GM23338 (cell line): ENCODE results near the gene SCGN.

Experiments
- CREB1 ChIP-seq: fragments of 250-450 bp; sonication (Bioruptor Pico); IDR thresholded peaks from 2 replicates; pipeline ENCODE4 v1.5.0; 2020; ENCODE audit warnings: low read depth, mild to moderate bottlenecking, moderate library complexity
- CTCF ChIP-seq, 2 experiments: fragments of 200-600 bp in 1 of 2; sonication (generic) in 1 of 2; conservative IDR thresholded peaks; 2 replicates each; pipeline versions ENCODE4 v1.5.1 to v1.6.1; 2016 to 2017; ENCODE audit warnings: antibody characterized with exemption in 2 of 2, low read depth in 2 of 2, mild to moderate bottlenecking in 2 of 2, moderate library complexity in 1 of 2
- ETS1 ChIP-seq: IDR thresholded peaks from 2 replicates; pipeline ENCODE4 v1.6.1; 2016; ENCODE audit warnings: antibody characterized with exemption
- EZH2 ChIP-seq: fragments of 200-600 bp; sonication (generic); IDR thresholded peaks from one replicate; pipeline ENCODE4 v1.8.0; 2017; ENCODE audit warnings: antibody characterized with exemption, mild to moderate bottlenecking, low read depth; ENCODE audit not compliant: unreplicated experiment
- EZH2phosphoT487 ChIP-seq: fragments of 200-600 bp; sonication (generic); IDR thresholded peaks from one replicate; pipeline ENCODE4 v1.8.1; 2018; ENCODE audit warnings: antibody characterized with exemption; ENCODE audit not compliant: unreplicated experiment
- JUNB ChIP-seq: IDR thresholded peaks from one replicate; pipeline ENCODE4 v1.6.1; 2016; ENCODE audit warnings: antibody characterized with exemption; ENCODE audit not compliant: unreplicated experiment
- NANOG ChIP-seq: IDR thresholded peaks from 2 replicates; pipeline ENCODE4 v1.6.1; 2016; ENCODE audit warnings: antibody characterized with exemption, borderline replicate concordance
- POLR2AphosphoS5 ChIP-seq: IDR thresholded peaks from 2 replicates; pipeline ENCODE4 v1.6.1; 2016; ENCODE audit warnings: antibody characterized with exemption, low read depth
- REST ChIP-seq: IDR thresholded peaks from one replicate; pipeline ENCODE4 v1.6.1; 2018; ENCODE audit warnings: antibody characterized with exemption; ENCODE audit not compliant: unreplicated experiment
- STAT1 ChIP-seq: IDR thresholded peaks from one replicate; pipeline ENCODE4 v1.6.1; 2016; ENCODE audit warnings: antibody characterized with exemption; ENCODE audit not compliant: unreplicated experiment
- ZNF114 ChIP-seq: fragments of 250-450 bp; sonication (Bioruptor Pico); IDR thresholded peaks from 2 replicates; pipeline ENCODE4 v1.5.0; 2020; ENCODE audit warnings: mild to moderate bottlenecking, moderate library complexity
- ZNF331 ChIP-seq: fragments of 250-450 bp; sonication (Bioruptor Pico); IDR thresholded peaks from 2 replicates; pipeline ENCODE4 v1.5.0; 2020; ENCODE audit warnings: low read depth, mild to moderate bottlenecking, moderate library complexity
- ZNF462 ChIP-seq: fragments of 250-450 bp; sonication (Bioruptor Pico); IDR thresholded peaks from 2 replicates; pipeline ENCODE4 v1.5.0; 2020; ENCODE audit warnings: mild to moderate bottlenecking, moderate library complexity

- no peak for TF ChIP-seq CTCF (conservative IDR thresholded peaks at IDR 0.05; ENCODE audit: low read depth in 2 of 2)
- no peak for TF ChIP-seq STAT1
- no peak for TF ChIP-seq EZH2
- TF ChIP-seq POLR2AphosphoS5, result no peak
- TF ChIP-seq CREB1 (CRISPR knock-in tag), result no peak
- no peak for TF ChIP-seq ETS1
- no peak for TF ChIP-seq JUNB
- no peak for TF ChIP-seq NANOG
- no peak for TF ChIP-seq EZH2phosphoT487
- TF ChIP-seq ZNF331, result no peak
- no peak for TF ChIP-seq REST
- TF ChIP-seq ZNF114 (CRISPR knock-in tag), result no peak
- no peak for TF ChIP-seq ZNF462 (CRISPR knock-in tag)
These were observed 23.4 kb upstream of the SCGN start for GRCh38 chr6:25628471-25629197.
